ENCODE measurements around the gene ALG8.

GRCh38 chr11:78071717-78072116, 67.7 kb downstream of the ALG8 start:
- no peak for TF ChIP-seq CTCF (IDR thresholded peaks at IDR 0.05)
- no peak for TF ChIP-seq EP300 (IDR thresholded peaks at IDR 0.05)
